K562 (cell line): ENCODE results near the gene SMG5. TPM values are rescaled to one million over a fixed set of nuclear protein-coding genes. Genes with fewer than 3 reads are reported as not detected.

Experiments used
- BACH1 ChIP-seq: fragments of 200-800 bp; sonication (Bioruptor generic); IDR thresholded peaks from 2 replicates; pipeline ENCODE4 v1.6.1; 2016; ENCODE audit warnings: missing genetic modification characterization, missing compliant biosample characterization
- CBFB ChIP-seq: sonication (generic); formaldehyde crosslinking; IDR thresholded peaks from 2 replicates; pipeline ENCODE4 v1.4.0; 2020; ENCODE audit warnings: mild to moderate bottlenecking, missing genetic modification reagents
- GMEB1 ChIP-seq: fragments of 250-450 bp; sonication (Bioruptor Pico); IDR thresholded peaks from 2 replicates; pipeline ENCODE4 v1.4.0; 2020; ENCODE audit warnings: mild to moderate bottlenecking
- HNRNPLL ChIP-seq: fragments of 200-400 bp; formaldehyde crosslinking; IDR thresholded peaks from 2 replicates; pipeline ENCODE4 v1.6.1; 2017; ENCODE audit warnings: low read length, low read depth, mild to moderate bottlenecking; ENCODE audit not compliant: poor library complexity, severe bottlenecking
- MEIS2 ChIP-seq: fragments of 450-650 bp; IDR thresholded peaks from 2 replicates; pipeline ENCODE4 v1.6.1; 2014; ENCODE audit warnings: mild to moderate bottlenecking; ENCODE audit not compliant: partially characterized antibody
- NFE2L1 ChIP-seq: fragments of 450-650 bp; IDR thresholded peaks from 2 replicates; pipeline ENCODE4 v1.6.1; 2016; ENCODE audit warnings: missing genetic modification characterization, low read depth, mild to moderate bottlenecking, missing compliant biosample characterization, moderate library complexity, borderline replicate concordance
- NONO ChIP-seq, 2 experiments: fragments of 200-400 bp in 1 of 2; fragments of 450-650 bp in 1 of 2; formaldehyde crosslinking in 1 of 2; IDR thresholded peaks; 2 replicates each; pipeline ENCODE4 v1.6.1; 2017; ENCODE audit warnings: low read depth in 2 of 2, mild to moderate bottlenecking in 2 of 2, moderate library complexity in 2 of 2, low read length in 1 of 2
- PHB ChIP-seq: fragments of 250-450 bp; sonication (Bioruptor Pico); IDR thresholded peaks from 2 replicates; pipeline ENCODE4 v1.5.0; 2021
- SMARCB1 ChIP-seq: IDR thresholded peaks from 2 replicates; pipeline ENCODE4 v1.6.1; 2011; ENCODE audit warnings: improper control_type of control experiment, low read depth; ENCODE audit not compliant: insufficient read length
- SMC3 ChIP-seq: conservative IDR thresholded peaks from 2 replicates; pipeline ENCODE4 v1.6.1; 2011; ENCODE audit warnings: low read depth, low read length, improper control_type of control experiment; ENCODE audit not compliant: insufficient read depth
- SRF ChIP-seq, 2 experiments: fragments of 250-450, 450-650 bp in 1 of 2; sonication (Bioruptor Pico) in 1 of 2; sonication (generic) in 1 of 2; formaldehyde crosslinking; IDR thresholded peaks; 2 replicates each; pipeline versions ENCODE4 v1.5.0 to v1.5.1; 2020 to 2022; ENCODE audit warnings: mild to moderate bottlenecking in 1 of 2, missing genetic modification reagents in 1 of 2
- ZBTB9 ChIP-seq: fragments of 450-650 bp; formaldehyde crosslinking; IDR thresholded peaks from 2 replicates; pipeline ENCODE4 v1.4.0; 2020; ENCODE audit warnings: mild to moderate bottlenecking, moderate library complexity
- ZFP1 ChIP-seq: fragments of 450-650 bp; formaldehyde crosslinking; IDR thresholded peaks from 2 replicates; pipeline ENCODE4 v1.4.0; 2020; ENCODE audit warnings: mild to moderate bottlenecking, mixed read lengths
- ZKSCAN3 ChIP-seq: fragments of 250-450 bp; sonication (Bioruptor Pico); IDR thresholded peaks from 2 replicates; pipeline ENCODE4 v1.4.0; 2020
- ZNF384 ChIP-seq: IDR thresholded peaks from 2 replicates; pipeline ENCODE4 v1.6.1; 2012; ENCODE audit warnings: low read depth, low read length, improper control_type of control experiment
- ZNF407 ChIP-seq: fragments of 450-650 bp; IDR thresholded peaks from 2 replicates; pipeline ENCODE4 v1.6.1; 2016; ENCODE audit warnings: low read depth
- polyA plus RNA-seq, 8 experiments: library from polyadenylated mRNA; depleted of rRNA in 4 of 8; stranded (reverse) in 5 of 8; unstranded in 3 of 8; fragments of >200 nt; fragmentation: Nextera tagmentation in 2 of 8; fragmentation: Illumina TruSeq in 1 of 8; extraction: Ambion mirVana in 2 of 8; extraction: Trizol in 1 of 8; gene quantifications; 2 replicates each; pipeline versions ENCODE4 v1.2.1 to v1.2.3, GENCODE V29; 2011 to 2014; ENCODE audit warnings: inconsistent platforms in 1 of 8, missing spikeins in 1 of 8
- total RNA-seq, 7 experiments: library from RNA; depleted of rRNA in 6 of 7; stranded (reverse); fragments of >200 nt in 6 of 7; fragmentation: Illumina TruSeq in 2 of 7; extraction: Trizol in 2 of 7; gene quantifications; 2 replicates each; pipeline versions ENCODE4 v1.2.1 to v1.2.3, GENCODE V29; 2011 to 2021; ENCODE audit warnings: low replicate concordance in 1 of 7

The SMG5 gene
- total and polyA plus RNA-seq, 9 of the 15 experiments (the other 6 are each of a cell fraction or from before 2014, with no cell fraction given): 1.4 to 85.9 (median 53.0) TPM

- TF ChIP-seq ZNF407 (peak; percentile 89), SMC3 (no peak), PHB (CRISPR knock-in tag) (peak; percentile 67; the same call in 1 of the 2 replicates), ZKSCAN3 (no peak), NFE2L1 (tag) (no peak), BACH1 (tag) (0 out of 2 replicates have a peak, but pooled peaks have one; percentile 25), MEIS2 (no peak), SRF (CRISPR knock-in tag; IDR thresholded peaks at IDR 0.05) (peak in 1 of 2 experiments; percentile 36; a peak in 2 of 4 replicates), CBFB (CRISPR knock-in tag) (no peak), SMARCB1 (no peak), ZNF384 (peak; percentile 81), NONO (IDR thresholded peaks at IDR 0.05; ENCODE audit: low read depth in 2 of 2, low read length in 1 of 2) (peak; percentile 48 to 89; a peak in 3 of 4 replicates), ZBTB9 (CRISPR knock-in tag) (no peak), GMEB1 (CRISPR knock-in tag) (peak; percentile 45; the same call in 1 of the 2 replicates), HNRNPLL (peak; percentile 42), ZFP1 (no peak)
Observed at GRCh38 chr1:156282479-156283222, at the start of gene SMG5 (continued).
